WTC11 (cell line): ENCODE measurements around the gene NCKAP5. TPM values are rescaled to one million over a fixed set of nuclear protein-coding genes. Genes with fewer than 3 reads are reported as not detected.

ENCODE experiments used
- ATAC-seq: fragments of 200-7000 bp; cut with Tn5 transposase; 2 replicates; pipeline ENCODE4 v1.10.0; 2021; ENCODE audit warnings: mild to moderate bottlenecking, moderate library complexity
- CTCF ChIA-PET: fragments of 300-600 bp; sonication (Branson Sonifier 250); formaldehyde crosslinking; loops from one replicate; lab custom pipeline; 2021; ENCODE audit warnings: antibody characterized with exemption; lab: Charles Lee
- POLR2A ChIA-PET: fragments of 350-600 bp; sonication (Branson Sonifier 250); formaldehyde crosslinking; loops from one replicate; lab custom pipeline; 2021; ENCODE audit warnings: antibody characterized with exemption; lab: Charles Lee
- DNase-seq: peaks from one replicate; pipeline ENCODE4 v3.0.0; 2021; ENCODE audit warnings: low spot score
- H3K27ac Mint-ChIP-seq: 2 replicates; pipeline ENCODE4 v1.8.0; 2021; ENCODE audit warnings: mixed read lengths
- H3K27me3 Mint-ChIP-seq: 2 replicates; pipeline ENCODE4 v1.8.0; 2021; ENCODE audit warnings: low read depth, mild to moderate bottlenecking, moderate library complexity, mixed read lengths
- H3K36me3 Mint-ChIP-seq: 2 replicates; pipeline ENCODE4 v1.8.0; 2021; ENCODE audit warnings: mixed read lengths
- H3K4me1 Mint-ChIP-seq: 2 replicates; pipeline ENCODE4 v1.8.0; 2022; ENCODE audit warnings: mixed read lengths
- H3K4me3 Mint-ChIP-seq: 2 replicates; pipeline ENCODE4 v1.8.0; 2021; ENCODE audit warnings: mild to moderate bottlenecking, moderate library complexity, mixed read lengths
- H3K9me3 Mint-ChIP-seq: 2 replicates; pipeline ENCODE4 v1.8.0; 2021; ENCODE audit warnings: mixed read lengths
- AR ChIP-seq: fragments of 250-450 bp; sonication (Bioruptor Pico); IDR thresholded peaks from 2 replicates; pipeline ENCODE4 v1.9.0; 2021; ENCODE audit warnings: mild to moderate bottlenecking
- ATF3 ChIP-seq: sonication (generic); formaldehyde crosslinking; conservative IDR thresholded peaks from 2 replicates; pipeline ENCODE4 v1.8.1; 2022; ENCODE audit warnings: mild to moderate bottlenecking, missing genetic modification reagents
- ATF6 ChIP-seq: sonication (generic); formaldehyde crosslinking; IDR thresholded peaks from 2 replicates; pipeline ENCODE4 v1.8.1; 2023; ENCODE audit warnings: mild to moderate bottlenecking, missing genetic modification reagents
- EMX1 ChIP-seq: fragments of 250-450 bp; sonication (Bioruptor Pico); IDR thresholded peaks from 2 replicates; pipeline ENCODE4 v1.8.0; 2021; ENCODE audit warnings: mild to moderate bottlenecking
- ERG ChIP-seq: fragments of 250-450 bp; sonication (Bioruptor Pico); IDR thresholded peaks from 2 replicates; pipeline ENCODE4 v1.8.0; 2021; ENCODE audit warnings: mild to moderate bottlenecking
- FOXK1 ChIP-seq: sonication (generic); formaldehyde crosslinking; IDR thresholded peaks from 2 replicates; pipeline ENCODE4 v1.8.0; 2022; ENCODE audit warnings: mild to moderate bottlenecking, moderate library complexity, missing genetic modification reagents
- FOXP1 ChIP-seq: sonication (generic); formaldehyde crosslinking; IDR thresholded peaks from 2 replicates; pipeline ENCODE4 v1.8.0; 2022; ENCODE audit warnings: missing genetic modification reagents, mild to moderate bottlenecking, moderate library complexity, borderline replicate concordance
- IRF2 ChIP-seq: sonication (generic); formaldehyde crosslinking; IDR thresholded peaks from 2 replicates; pipeline ENCODE4 v1.8.0; 2022; ENCODE audit warnings: low read depth, missing genetic modification reagents, borderline replicate concordance
- JUN ChIP-seq: sonication (generic); formaldehyde crosslinking; IDR thresholded peaks from 2 replicates; pipeline ENCODE4 v1.8.0; 2023; ENCODE audit warnings: mild to moderate bottlenecking, missing genetic modification reagents
- MXD4 ChIP-seq: fragments of 250-450 bp; sonication (Bioruptor Pico); IDR thresholded peaks from 2 replicates; pipeline ENCODE4 v1.8.0; 2021; ENCODE audit warnings: mild to moderate bottlenecking, moderate library complexity, borderline replicate concordance
- NR2C2 ChIP-seq: sonication (generic); formaldehyde crosslinking; IDR thresholded peaks from 2 replicates; pipeline ENCODE4 v1.8.0; 2022; ENCODE audit warnings: mild to moderate bottlenecking, missing genetic modification reagents
- NR3C1 ChIP-seq: sonication (generic); formaldehyde crosslinking; conservative IDR thresholded peaks from 2 replicates; pipeline ENCODE4 v1.8.1; 2023; ENCODE audit warnings: low read depth, mild to moderate bottlenecking, missing genetic modification reagents
- SMAD3 ChIP-seq: sonication (generic); formaldehyde crosslinking; IDR thresholded peaks from 2 replicates; pipeline ENCODE4 v1.8.0; 2022; ENCODE audit warnings: missing genetic modification reagents, mild to moderate bottlenecking, borderline replicate concordance
- ZNF121 ChIP-seq: sonication (generic); formaldehyde crosslinking; IDR thresholded peaks from 2 replicates; pipeline ENCODE4 v1.8.0; 2023; ENCODE audit warnings: missing genetic modification reagents
- ZNF138 ChIP-seq: sonication (generic); formaldehyde crosslinking; conservative IDR thresholded peaks from 2 replicates; pipeline ENCODE4 v1.8.1; 2022; ENCODE audit warnings: mild to moderate bottlenecking, moderate library complexity, missing genetic modification reagents
- ZNF263 ChIP-seq: sonication (generic); formaldehyde crosslinking; IDR thresholded peaks from 2 replicates; pipeline ENCODE4 v1.8.1; 2022; ENCODE audit warnings: low read depth, mild to moderate bottlenecking, moderate library complexity, missing genetic modification reagents
- total RNA-seq: library from RNA; stranded (reverse); gene quantifications from 3 replicates; pipeline ENCODE4 v1.2.3, GENCODE V29; 2021
- TF ChIP-seq, protein P1 (sequence below): sonication (generic); formaldehyde crosslinking; IDR thresholded peaks from 2 replicates; pipeline ENCODE4 v1.8.1; 2023; ENCODE audit warnings: mild to moderate bottlenecking, missing genetic modification reagents, moderate library complexity
- TF ChIP-seq, protein P2 (sequence below): sonication (generic); formaldehyde crosslinking; IDR thresholded peaks from 2 replicates; pipeline ENCODE4 v1.8.0; 2023; ENCODE audit warnings: mild to moderate bottlenecking, missing genetic modification reagents

The NCKAP5 gene
- total RNA-seq, 1 experiment from 2014 or later: 0.55 TPM

DNA sequence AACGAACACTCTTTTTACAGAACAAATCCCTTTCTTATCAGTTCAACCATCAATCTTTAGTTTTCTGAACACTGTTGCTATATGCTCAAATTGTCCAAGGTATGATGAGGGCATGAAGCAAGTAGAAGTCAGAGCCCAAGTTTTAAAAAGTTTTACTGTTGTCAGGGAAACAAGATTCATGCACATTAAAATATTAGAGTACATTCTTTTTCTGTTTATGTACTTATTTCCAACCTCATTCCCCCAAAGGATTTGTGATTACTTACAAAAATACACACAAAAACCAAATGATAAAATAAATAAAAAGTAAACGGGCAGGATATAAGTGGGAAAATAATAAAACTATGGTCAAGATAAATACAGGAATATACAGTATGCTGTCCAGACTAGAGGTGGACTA lies 15.4 kb downstream of the NCKAP5 start:
- ATAC-seq: no peak
- CTCF ChIA-PET: no interaction called here
- H3K36me3 Mint-ChIP-seq: no peaks in the 10 kb centered on the region
- H3K4me1 Mint-ChIP-seq: 0 out of 2 replicates have a peak, but pooled peaks cover 5% of the 10 kb centered on the region
- peaks cover 3% of the 10 kb centered on the region for H3K27me3 Mint-ChIP-seq
- no peaks in the 10 kb centered on the region for H3K9me3 Mint-ChIP-seq
- no peak for DNase-seq
- no peak overlapping the region for H3K4me3 Mint-ChIP-seq
- POLR2A ChIA-PET: no interaction called here
- TF ChIP-seq AR (CRISPR knock-in tag) (no peak), ATF6 (no peak), IRF2 (CRISPR knock-in tag) (no peak), FOXK1 (CRISPR knock-in tag) (no peak), EMX1 (CRISPR knock-in tag) (no peak), FOXP1 (CRISPR knock-in tag) (no peak), ZNF138 (CRISPR knock-in tag) (no peak), ERG (CRISPR knock-in tag) (no peak), SMAD3 (CRISPR knock-in tag) (no peak), NR2C2 (CRISPR knock-in tag) (no peak), NR3C1 (CRISPR knock-in tag) (no peak), MXD4 (CRISPR knock-in tag) (no peak), ZNF263 (no peak), ATF3 (CRISPR knock-in tag) (no peak), JUN (CRISPR knock-in tag) (no peak), ZNF121 (CRISPR knock-in tag) (no peak)
- TF ChIP-seq, protein P1, sequence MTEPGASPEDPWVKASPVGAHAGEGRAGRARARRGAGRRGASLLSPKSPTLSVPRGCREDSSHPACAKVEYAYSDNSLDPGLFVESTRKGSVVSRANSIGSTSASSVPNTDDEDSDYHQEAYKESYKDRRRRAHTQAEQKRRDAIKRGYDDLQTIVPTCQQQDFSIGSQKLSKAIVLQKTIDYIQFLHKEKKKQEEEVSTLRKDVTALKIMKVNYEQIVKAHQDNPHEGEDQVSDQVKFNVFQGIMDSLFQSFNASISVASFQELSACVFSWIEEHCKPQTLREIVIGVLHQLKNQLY (CRISPR knock-in tag): no peak
- TF ChIP-seq, protein P2, sequence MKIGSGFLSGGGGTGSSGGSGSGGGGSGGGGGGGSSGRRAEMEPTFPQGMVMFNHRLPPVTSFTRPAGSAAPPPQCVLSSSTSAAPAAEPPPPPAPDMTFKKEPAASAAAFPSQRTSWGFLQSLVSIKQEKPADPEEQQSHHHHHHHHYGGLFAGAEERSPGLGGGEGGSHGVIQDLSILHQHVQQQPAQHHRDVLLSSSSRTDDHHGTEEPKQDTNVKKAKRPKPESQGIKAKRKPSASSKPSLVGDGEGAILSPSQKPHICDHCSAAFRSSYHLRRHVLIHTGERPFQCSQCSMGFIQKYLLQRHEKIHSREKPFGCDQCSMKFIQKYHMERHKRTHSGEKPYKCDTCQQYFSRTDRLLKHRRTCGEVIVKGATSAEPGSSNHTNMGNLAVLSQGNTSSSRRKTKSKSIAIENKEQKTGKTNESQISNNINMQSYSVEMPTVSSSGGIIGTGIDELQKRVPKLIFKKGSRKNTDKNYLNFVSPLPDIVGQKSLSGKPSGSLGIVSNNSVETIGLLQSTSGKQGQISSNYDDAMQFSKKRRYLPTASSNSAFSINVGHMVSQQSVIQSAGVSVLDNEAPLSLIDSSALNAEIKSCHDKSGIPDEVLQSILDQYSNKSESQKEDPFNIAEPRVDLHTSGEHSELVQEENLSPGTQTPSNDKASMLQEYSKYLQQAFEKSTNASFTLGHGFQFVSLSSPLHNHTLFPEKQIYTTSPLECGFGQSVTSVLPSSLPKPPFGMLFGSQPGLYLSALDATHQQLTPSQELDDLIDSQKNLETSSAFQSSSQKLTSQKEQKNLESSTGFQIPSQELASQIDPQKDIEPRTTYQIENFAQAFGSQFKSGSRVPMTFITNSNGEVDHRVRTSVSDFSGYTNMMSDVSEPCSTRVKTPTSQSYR: no peak
- H3K27ac Mint-ChIP-seq: no peak overlapping the region
